Endodermal cell (in vitro differentiated cells): ENCODE data around the gene CAMTA1. TPM values are rescaled to one million over a fixed set of nuclear protein-coding genes. Genes with fewer than 3 reads are reported as not detected.

Experiments
- DNase-seq: peaks from one replicate; pipeline ENCODE4 v3.0.0-alpha.2; 2017
- H3K27ac ChIP-seq: 2 replicates; pipeline ENCODE4 v1.5.1; 2013; ENCODE audit warnings: mild to moderate bottlenecking, low read depth, low read length, moderate library complexity
- H3K27me3 ChIP-seq: 2 replicates; pipeline ENCODE4 v1.6.1; 2013; ENCODE audit warnings: mild to moderate bottlenecking, low read length, moderate library complexity; ENCODE audit not compliant: insufficient read depth, control insufficient read depth, poor library complexity, severe bottlenecking
- H3K36me3 ChIP-seq: 2 replicates; pipeline ENCODE4 v1.7.0; 2013; ENCODE audit warnings: mild to moderate bottlenecking, low read length, moderate library complexity; ENCODE audit not compliant: control insufficient read depth, insufficient read depth
- H3K4me1 ChIP-seq: one replicate; pipeline ENCODE4 v1.7.0; 2013; ENCODE audit warnings: low read length; ENCODE audit not compliant: control insufficient read depth, insufficient read depth
- H3K4me3 ChIP-seq: 2 replicates; pipeline ENCODE4 v1.5.1; 2013; ENCODE audit warnings: mild to moderate bottlenecking, low read length, moderate library complexity
- H3K9ac ChIP-seq: 2 replicates; pipeline ENCODE4 v1.6.1; 2013; ENCODE audit warnings: mild to moderate bottlenecking, low read length, moderate library complexity; ENCODE audit not compliant: poor library complexity, severe bottlenecking; ENCODE audit errors: extremely low read depth
- H3K9me3 ChIP-seq: 2 replicates; pipeline ENCODE4 v1.6.1; 2013; ENCODE audit warnings: mild to moderate bottlenecking, low read length, moderate library complexity; ENCODE audit not compliant: control insufficient read depth
- H3K27ac Mint-ChIP-seq: 2 replicates; pipeline ENCODE4 v1.8.0; 2020; ENCODE audit warnings: mixed read lengths
- H3K27me3 Mint-ChIP-seq: 2 replicates; pipeline ENCODE4 v1.8.0; 2021; ENCODE audit warnings: mild to moderate bottlenecking, mixed read lengths; ENCODE audit not compliant: insufficient read depth
- H3K36me3 Mint-ChIP-seq: 2 replicates; pipeline ENCODE4 v1.8.0; 2020; ENCODE audit warnings: low read depth, mixed read lengths
- H3K4me1 Mint-ChIP-seq: 2 replicates; pipeline ENCODE4 v1.8.0; 2020; ENCODE audit warnings: mixed read lengths
- H3K4me3 Mint-ChIP-seq: 2 replicates; pipeline ENCODE4 v1.8.0; 2020; ENCODE audit warnings: mild to moderate bottlenecking, moderate library complexity, mixed read lengths
- H3K9me3 Mint-ChIP-seq: 2 replicates; pipeline ENCODE4 v1.8.0; 2020; ENCODE audit warnings: mild to moderate bottlenecking, mixed read lengths
- WGBS, 2 experiments: methylation state at CpG; one replicate each; pipeline versions ENCODE4 v1.1.5 to v1.1.7; 2013; ENCODE audit warnings: missing lambda C conversion rate in 2 of 2, mixed read lengths in 1 of 2; ENCODE audit not compliant: insufficient coverage in 1 of 2, insufficient read length in 1 of 2; 5-methylcytosine and 5-hydroxymethylcytosine counted together
- total RNA-seq, 2 donors: library from RNA; stranded (reverse); fragmentation: NEBNext Ultra II Directional in 1 of 2; extraction: Animal tissue kit (Norgen Biotek cat#: 25700) in 1 of 2; gene quantifications; 2 replicates in 1 of 2; 3 replicates in 1 of 2; pipeline ENCODE4 v1.2.1, GENCODE V29; 2021
- TF ChIP-seq, protein P1 (sequence below): fragments of 200-600 bp; sonication (generic); conservative IDR thresholded peaks from 2 replicates; pipeline ENCODE4 v1.5.0; 2021; ENCODE audit warnings: antibody characterized with exemption, mild to moderate bottlenecking

Gene CAMTA1
- total RNA-seq, 2 donors from 2014 or later: 123 to 137 TPM

DNA sequence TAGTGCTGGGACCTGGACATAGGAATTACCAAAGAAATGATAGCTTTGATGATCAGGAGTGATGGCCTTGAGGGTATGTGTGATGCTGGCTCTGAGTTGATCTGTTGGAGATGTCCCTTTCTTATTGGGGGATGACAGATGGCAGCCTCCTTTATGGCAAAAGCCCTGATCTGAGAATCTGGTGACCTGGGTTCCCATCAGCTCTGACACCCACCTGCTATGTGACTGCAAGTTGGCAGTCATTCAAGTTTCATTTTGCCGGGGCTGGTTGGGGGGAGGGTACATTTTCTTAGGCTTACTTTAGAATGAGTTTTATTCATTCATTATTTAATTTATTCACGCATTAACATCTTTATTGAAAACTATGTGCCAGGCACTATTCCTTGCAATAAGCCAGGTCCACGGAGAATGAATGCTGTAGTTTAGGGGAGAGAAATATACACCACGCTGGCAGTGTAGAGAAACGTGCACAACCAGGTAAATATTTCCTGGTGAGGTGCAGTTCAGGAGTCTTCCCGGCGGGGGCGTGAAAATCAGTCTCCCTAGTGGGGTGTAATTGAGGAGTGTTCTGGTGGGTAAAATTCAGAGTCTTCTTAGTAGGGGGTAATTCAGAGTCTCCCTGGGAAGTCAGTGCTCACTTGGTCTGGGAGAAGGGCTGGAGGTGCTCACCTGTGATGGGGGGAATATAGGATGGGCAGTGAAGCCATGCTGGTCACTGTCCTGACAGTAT lies 401.3 kb downstream of the CAMTA1 start:
- TF ChIP-seq, protein P1, sequence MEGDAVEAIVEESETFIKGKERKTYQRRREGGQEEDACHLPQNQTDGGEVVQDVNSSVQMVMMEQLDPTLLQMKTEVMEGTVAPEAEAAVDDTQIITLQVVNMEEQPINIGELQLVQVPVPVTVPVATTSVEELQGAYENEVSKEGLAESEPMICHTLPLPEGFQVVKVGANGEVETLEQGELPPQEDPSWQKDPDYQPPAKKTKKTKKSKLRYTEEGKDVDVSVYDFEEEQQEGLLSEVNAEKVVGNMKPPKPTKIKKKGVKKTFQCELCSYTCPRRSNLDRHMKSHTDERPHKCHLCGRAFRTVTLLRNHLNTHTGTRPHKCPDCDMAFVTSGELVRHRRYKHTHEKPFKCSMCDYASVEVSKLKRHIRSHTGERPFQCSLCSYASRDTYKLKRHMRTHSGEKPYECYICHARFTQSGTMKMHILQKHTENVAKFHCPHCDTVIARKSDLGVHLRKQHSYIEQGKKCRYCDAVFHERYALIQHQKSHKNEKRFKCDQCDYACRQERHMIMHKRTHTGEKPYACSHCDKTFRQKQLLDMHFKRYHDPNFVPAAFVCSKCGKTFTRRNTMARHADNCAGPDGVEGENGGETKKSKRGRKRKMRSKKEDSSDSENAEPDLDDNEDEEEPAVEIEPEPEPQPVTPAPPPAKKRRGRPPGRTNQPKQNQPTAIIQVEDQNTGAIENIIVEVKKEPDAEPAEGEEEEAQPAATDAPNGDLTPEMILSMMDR: peak; percentile 51
- WGBS, 2 experiments: 81 to 82% methylated on average over 5 to 7 of the region's 8 CpGs
- no peak overlapping the region for H3K27ac Mint-ChIP-seq
- peaks cover 5% of the 10 kb centered on the region for H3K27me3 Mint-ChIP-seq
- Histone ChIP-seq H3K27me3 (peaks cover 7% of the 10 kb centered on the region), H3K36me3 (no peaks in the 10 kb centered on the region), H3K4me1 (no peaks in the 10 kb centered on the region), H3K27ac (no peak overlapping the region), H3K9ac (no peak overlapping the region), H3K4me3 (no peak overlapping the region), H3K9me3 (no peaks in the 10 kb centered on the region)
- H3K4me3 Mint-ChIP-seq: no peak overlapping the region
- no peak for DNase-seq
- no peaks in the 10 kb centered on the region for H3K36me3 Mint-ChIP-seq
- H3K9me3 Mint-ChIP-seq: no peaks in the 10 kb centered on the region
- H3K4me1 Mint-ChIP-seq: no peaks in the 10 kb centered on the region

DNA sequence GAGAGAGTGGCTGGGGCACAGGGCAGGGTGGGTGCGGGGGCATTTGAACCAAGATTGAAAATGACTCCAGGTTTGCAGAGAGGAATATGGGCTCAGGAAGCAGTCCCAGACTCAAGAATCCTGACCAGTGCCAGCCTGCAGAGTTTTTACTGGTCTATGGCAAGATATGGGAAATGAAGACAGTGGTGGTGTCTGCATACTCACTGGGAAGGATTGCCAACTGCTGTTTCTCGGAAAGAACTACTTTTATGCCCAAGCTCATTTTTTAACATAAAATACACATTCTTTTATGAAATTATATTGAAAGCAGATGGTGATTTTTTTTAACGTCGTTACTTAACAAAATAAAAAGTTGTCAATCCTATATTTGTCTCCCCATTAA lies 401.8 kb downstream of the CAMTA1 start:
- Histone ChIP-seq H3K4me1 (no peaks in the 10 kb centered on the region), H3K9ac (no peak overlapping the region), H3K27me3 (peaks cover 7% of the 10 kb centered on the region), H3K27ac (no peak overlapping the region), H3K4me3 (no peak overlapping the region), H3K36me3 (no peaks in the 10 kb centered on the region), H3K9me3 (no peaks in the 10 kb centered on the region)
- Mint-ChIP-seq H3K27ac (no peak overlapping the region), H3K9me3 (no peaks in the 10 kb centered on the region), H3K36me3 (no peaks in the 10 kb centered on the region), H3K4me3 (no peak overlapping the region), H3K4me1 (no peaks in the 10 kb centered on the region), H3K27me3 (peaks cover 5% of the 10 kb centered on the region)
- WGBS, 2 experiments: 71 to 97% methylated on average over 1 to 3 of the region's 4 CpGs
- no peak for DNase-seq
- TF ChIP-seq, protein P1: no peak

DNA sequence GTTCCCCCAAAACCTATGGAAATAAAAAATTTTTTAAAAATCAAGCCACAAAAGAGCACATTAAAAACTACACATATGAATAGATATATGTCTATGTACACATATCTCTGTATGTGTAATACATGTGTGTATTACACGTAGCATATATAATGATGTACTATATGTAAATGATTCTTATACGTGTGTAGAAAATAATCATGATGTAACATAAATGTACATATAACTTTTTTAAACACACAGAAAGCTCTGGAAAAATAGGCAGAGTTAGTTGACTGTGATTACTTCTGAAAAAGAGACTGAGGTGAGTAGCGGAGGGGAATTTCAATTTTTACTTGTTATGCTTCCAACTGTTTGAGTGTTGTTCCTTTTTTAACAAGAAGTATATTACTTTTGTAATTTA lies 405.0 kb downstream of the CAMTA1 start:
- no peaks in the 10 kb centered on the region for H3K9me3 Mint-ChIP-seq
- Histone ChIP-seq H3K27me3 (peaks cover 7% of the 10 kb centered on the region), H3K9ac (no peak overlapping the region), H3K27ac (no peak overlapping the region), H3K4me1 (no peaks in the 10 kb centered on the region), H3K36me3 (no peaks in the 10 kb centered on the region), H3K4me3 (no peak overlapping the region), H3K9me3 (no peaks in the 10 kb centered on the region)
- no peaks in the 10 kb centered on the region for H3K4me1 Mint-ChIP-seq
- H3K27me3 Mint-ChIP-seq: peaks cover 2% of the 10 kb centered on the region
- no peaks in the 10 kb centered on the region for H3K36me3 Mint-ChIP-seq
- TF ChIP-seq, protein P1: no peak
- H3K4me3 Mint-ChIP-seq: no peak overlapping the region
- H3K27ac Mint-ChIP-seq: no peak overlapping the region
- 93% methylated on average over 2 of the region's 3 CpGs; no CpG with 5 or more reads in 1 of the 2 experiments for WGBS, 2 experiments
- no peak for DNase-seq
